ENCODE data around the gene CRACR2B.

Gene CRACR2B

DNA sequence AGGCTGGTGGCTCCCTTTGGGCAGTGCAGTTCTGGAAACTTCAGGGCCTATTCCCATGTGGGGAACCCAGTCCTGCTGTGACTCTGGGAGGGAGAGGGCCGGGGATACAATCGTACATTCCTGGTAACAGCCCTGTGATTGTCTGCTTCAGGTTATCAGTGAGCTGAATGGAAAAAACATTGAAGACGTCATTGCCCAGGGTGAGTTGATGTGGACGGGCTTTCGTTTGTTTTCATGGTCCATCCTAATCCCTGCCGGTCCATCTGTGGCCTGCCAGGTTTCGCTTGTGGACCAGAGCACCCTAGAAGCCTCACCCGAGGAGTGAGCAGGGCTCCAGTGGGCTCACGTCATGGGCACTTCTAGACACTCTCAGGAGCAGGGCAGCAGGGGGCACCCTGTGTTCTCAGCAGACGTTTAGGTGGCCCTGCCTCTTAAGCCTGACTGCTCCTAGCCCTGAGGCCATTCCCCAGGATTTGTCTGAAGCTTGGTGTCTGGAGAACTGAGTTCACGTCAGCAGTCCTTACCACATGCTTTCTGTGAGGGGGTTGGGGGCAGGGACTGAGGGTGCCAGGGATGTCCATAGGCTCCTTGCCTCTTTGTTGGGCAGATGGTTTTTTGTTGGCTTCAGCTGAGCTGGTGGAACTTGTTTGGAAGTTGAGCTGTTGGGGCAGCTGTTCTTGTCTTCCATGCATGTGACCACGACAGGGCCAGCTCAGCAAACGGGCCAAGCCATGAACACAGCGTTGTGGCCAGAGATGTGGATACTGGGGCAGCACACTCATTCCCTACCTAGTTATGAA is 16.1 kb upstream of the CRACR2B start:
- no peak for DNase-seq

DNA sequence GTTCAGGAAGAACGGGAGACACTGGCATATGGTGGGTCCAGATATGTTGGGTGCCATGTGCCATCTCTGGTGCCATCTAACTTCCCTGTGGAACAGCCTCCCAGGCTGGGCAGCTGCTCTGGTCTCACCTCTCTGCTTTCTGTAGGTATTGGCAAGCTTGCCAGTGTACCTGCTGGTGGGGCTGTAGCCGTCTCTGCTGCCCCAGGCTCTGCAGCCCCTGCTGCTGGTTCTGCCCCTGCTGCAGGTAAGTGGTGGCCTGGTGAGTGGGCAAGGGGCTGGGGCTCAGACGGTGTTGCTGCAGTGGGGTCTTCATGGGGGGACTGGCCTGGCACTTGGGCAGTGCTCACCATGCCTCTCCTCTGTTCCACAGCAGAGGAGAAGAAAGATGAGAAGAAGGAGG is 15.3 kb upstream of the CRACR2B start:
- no peak for DNase-seq

DNA sequence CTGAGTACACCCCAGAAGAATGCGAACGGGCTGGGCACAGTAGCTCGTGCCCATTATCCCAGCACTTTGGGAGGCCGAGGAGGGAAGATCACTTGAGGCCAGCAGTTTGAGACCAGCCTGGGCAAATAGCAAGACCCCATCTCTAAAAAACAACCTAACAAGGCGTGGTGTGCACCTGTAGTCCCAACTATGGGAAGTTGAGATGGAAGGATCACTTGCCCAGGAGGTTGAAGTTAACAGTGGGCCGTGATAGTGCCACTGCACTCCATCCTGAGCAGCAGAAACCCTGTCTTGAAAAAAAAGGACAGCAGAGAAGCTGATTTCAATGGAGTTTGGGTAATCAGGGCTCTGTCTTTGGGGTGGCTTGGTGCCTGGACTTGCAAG is 14.7 kb upstream of the CRACR2B start:
- no peak for DNase-seq

DNA sequence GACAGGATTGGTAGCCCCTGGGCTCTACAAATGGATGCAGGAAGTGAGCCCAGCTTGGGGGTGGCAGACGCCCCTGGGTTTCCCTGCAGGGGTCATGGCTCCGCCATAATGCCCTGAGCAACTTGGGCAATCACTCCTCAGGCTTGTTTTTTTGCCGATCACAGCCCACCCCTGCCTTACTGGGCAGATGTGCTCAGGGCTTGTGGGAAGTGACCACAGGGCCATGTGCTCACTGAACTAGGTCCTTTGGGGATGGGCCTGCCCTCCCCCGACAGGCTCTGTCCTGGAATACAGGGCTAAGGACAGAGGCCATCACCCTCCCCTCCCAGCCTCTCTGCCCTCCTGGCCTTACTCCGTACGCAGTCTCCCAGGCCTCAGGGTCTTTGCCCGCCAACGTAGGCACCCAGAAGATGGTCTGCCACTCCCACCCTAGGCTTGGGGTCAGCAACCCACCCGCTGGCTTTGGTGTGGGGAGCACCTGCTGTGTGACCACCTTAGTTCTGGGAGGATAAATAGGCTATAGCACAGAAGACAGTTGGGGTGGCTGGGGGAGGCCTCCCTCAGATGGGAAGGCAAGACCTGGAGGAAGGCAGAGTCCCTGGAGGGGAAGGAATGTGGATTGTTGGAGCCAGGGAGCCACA is 14.1 kb upstream of the CRACR2B start:
- no peak for DNase-seq

DNA sequence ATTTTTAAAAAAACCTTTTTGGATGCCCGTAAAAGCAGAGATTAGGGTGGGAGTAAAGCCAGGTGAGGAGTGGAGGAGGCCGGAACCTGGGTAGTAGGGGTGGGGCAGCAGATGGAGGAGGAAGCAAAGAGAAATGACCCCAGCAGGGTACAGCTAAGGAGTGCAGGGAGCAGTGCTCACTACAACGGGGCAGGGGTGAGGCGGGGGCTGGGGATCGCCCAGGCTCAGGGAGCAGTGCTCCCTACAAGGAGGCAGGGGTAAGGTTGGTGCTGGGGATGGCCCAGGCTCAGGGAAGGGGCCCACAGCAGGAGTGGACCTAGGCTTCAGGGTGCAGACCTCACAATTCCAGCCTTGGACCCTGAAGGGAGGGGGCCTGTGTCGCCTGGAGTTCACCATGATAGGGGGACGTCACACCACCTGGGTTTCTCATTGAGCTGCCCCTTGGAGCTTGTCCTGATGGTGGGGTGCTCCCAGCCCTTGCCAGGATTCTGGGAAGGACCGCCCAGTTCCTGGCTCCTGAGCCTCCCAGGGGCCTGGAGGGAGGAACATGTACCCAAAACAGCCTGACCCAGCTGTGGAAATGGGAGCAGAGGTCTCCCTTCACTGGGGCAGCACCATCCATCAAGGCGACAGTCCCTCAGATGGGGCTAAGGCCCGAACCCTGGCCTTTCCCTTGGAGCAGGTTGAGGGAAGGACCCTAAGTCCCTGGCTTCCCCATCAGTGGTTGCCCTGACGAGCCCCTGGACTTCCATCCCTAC is 11.9 kb upstream of the CRACR2B start:
- no peak for DNase-seq

DNA sequence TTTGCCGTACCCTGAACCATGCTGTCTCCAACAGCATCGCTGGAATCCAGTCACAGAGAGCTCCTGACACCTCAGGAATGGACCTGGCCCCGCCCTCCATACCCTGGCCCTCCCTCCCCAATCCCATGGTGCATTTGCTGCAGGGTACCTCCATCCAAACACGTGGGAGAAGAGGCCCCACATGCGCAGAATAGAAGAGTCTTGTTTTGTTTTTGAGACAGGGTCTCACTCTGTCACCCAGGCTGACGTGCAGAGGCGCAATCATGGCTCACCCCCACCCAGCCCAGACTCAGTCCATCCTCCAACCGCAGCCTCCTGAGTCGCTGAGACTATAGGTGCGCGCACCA is 11.3 kb upstream of the CRACR2B start:
- DNase-seq: no peak

DNA sequence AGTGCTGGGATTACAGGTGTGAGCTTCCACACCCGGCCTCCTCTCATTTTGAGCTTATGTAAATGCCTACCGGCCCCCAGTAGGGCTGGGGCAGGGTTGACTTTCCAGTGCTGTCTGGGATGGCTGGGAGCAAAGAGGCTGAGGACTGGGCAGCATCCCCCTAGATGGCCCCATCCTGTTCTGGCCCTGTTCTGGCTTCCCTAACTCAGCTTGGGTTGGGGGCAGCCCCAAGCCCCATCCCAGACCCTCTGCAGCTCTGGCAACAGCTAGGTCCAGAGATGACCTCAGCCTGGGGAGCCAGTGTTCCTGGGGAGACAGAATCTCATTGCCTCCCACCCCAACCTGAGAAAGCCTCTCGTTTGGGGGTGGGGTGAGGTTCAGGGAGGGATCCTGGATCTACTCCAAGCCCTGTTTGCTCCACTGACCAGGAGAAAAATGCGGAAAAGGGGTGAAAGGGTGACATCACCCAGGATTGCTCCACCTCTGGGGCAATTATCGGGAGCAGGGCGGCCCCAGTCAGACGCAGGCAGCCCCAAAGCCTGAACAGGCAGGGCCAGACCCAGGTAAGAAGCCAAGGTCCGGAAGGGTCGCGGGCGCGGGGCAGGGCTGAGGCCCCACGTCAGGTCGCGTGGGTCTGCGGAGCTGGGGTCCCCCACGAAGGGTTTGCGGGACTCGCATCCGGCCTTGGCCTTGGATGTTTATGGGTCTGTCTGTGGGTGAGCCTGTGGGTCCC is 9.2 kb upstream of the CRACR2B start, which contains the start of gene PNPLA2:
Gene PNPLA2 (plus strand): TSS at position 519 of the 733 bp plus-strand sequence. CDS start 805 bp downstream, outside the sequence.
- DNase-seq: no peak

DNA sequence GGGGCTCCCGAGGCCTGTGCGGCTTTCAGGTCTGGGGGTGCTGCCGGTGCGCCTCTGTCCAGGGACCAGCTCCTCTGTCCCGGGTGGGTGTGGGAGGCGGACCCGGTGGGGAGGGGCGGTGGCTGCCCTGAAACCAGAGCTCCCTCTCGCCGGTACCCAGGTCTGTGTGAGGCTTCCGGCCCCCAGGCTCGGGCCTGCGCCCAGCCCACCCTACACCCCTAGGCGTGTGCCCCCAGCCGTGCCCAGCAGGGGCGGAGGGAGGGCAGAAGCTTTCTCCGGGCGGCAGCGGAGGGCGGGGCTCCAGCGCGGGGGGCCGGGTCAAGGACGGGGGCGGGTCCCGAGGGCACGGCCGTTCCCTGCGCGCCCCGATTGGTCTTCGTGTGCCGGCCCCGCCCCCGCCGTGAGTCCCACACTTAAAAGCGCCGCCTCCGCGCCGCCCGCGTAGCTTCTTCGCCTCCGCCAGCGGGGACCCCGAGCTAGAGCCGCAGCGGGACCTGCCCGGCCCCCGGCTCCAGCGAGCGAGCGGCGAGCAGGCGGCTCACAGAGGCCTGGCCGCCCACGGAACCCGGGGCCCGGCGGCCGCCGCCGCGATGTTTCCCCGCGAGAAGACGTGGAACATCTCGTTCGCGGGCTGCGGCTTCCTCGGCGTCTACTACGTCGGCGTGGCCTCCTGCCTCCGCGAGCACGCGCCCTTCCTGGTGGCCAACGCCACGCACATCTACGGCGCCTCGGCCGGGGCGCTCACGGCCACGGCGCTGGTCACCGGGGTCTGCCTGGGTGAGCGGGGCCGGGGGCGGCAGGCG is 8.4 kb upstream of the CRACR2B start:
- peak; percentile 48 to 86 for DNase-seq

DNA sequence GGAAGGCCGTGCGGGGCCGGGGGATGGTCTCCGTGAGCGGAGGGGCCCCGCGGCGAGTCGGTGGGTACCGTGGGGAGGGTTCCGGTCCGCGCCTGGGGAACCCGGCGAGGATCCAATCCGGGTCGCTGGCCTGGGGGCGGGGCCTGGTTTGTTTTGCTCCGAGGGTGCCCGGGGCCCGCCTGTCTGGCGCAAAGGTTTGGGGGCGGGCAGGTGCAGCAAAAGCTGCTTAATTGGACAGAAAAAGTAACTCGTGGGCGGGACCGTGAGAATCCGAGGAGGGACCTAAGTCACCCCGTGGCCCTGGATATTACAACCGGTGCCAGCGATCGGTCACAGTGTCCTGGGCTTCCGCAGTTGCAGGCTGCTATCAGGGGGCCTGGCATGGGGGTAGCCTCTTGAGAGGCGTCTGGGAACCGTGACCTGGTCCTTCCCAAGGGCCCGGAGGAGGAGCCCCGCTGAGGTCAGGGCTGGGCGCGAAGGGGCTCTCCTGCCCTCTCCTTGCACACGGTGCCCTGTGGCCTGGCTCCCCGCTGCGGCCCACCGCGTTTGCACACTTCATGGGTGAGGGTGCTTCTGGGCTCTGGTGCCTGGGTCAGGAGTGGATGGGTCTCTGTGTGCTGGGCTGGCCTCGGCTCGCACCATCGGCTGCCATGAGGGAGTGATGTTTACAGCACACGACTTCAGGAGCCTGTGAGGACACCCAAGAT is 7.6 kb upstream of the CRACR2B start:
- peak; percentile 65 to 70 for DNase-seq

DNA sequence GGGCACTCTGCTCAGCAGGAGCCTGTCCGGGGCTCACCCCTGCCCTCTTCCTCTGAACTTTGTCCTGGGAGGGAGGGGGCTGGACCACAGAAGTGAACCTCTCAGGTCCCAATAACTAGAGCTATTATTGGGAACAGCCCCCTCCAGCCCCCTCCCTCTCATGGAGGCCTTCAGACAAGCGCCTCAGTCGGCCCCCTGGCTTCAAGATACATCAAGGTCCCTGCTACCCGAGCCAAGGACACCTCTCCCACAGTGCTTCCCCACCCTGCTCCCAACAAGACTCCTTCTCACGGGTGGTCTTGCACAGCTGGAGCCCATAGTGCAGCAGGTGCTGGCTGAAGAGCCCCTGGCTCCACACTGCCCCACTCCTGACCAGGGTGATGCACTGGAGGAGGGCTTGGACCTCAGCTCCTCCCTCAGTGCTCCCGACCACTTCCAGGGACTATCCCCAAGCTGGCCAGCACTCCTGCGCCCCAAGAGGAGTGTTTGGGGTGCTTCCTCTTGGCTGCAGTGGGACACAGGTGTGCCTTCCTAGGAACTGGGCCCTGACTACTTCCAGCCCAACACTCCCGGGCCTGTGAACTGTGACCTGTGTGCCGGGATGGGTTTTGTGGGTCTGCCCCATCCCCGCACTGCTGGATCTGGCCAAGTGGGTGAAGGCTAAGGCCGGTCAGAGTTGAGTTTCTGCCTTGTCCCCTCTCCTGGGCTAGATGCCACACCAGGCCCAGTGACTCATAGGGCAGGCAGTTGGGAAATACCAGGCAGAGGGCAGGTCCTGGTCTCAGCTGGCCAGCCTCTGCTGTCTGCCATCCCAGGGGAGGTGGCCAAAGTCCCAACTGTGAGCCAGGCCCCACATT is 6.8 kb upstream of the CRACR2B start:
- DNase-seq: no peak

DNA sequence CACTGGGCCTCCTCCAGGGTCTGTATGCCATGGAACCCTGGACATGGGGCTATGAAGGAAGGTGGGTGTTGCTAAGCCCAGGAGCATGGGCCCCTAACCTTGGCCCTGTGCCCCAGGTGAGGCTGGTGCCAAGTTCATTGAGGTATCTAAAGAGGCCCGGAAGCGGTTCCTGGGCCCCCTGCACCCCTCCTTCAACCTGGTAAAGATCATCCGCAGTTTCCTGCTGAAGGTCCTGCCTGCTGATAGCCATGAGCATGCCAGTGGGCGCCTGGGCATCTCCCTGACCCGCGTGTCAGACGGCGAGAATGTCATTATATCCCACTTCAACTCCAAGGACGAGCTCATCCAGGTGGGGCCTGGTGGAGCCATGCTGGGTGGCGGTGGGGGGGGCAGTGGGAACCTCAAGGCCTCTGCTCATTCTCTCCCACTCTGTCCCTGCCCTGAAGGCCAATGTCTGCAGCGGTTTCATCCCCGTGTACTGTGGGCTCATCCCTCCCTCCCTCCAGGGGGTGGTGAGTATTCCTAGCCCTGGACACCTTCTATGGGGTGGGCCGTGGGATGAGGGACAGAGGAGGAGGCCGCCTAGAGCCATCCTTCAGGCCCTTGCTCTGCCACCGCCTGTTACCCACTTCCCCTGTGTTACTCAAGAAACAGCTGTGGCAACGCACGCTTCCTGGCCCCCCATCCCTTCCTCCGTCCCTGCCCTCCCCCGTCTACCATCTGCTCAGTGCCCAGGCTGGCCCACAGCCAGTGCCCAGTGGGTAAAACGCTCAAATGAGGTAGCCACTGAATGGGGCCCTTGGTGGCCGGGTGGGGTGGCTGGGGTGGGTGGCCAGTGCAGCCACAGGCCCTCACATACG is 6.0 kb upstream of the CRACR2B start:
- DNase-seq: peak; percentile 47 to 67

DNA sequence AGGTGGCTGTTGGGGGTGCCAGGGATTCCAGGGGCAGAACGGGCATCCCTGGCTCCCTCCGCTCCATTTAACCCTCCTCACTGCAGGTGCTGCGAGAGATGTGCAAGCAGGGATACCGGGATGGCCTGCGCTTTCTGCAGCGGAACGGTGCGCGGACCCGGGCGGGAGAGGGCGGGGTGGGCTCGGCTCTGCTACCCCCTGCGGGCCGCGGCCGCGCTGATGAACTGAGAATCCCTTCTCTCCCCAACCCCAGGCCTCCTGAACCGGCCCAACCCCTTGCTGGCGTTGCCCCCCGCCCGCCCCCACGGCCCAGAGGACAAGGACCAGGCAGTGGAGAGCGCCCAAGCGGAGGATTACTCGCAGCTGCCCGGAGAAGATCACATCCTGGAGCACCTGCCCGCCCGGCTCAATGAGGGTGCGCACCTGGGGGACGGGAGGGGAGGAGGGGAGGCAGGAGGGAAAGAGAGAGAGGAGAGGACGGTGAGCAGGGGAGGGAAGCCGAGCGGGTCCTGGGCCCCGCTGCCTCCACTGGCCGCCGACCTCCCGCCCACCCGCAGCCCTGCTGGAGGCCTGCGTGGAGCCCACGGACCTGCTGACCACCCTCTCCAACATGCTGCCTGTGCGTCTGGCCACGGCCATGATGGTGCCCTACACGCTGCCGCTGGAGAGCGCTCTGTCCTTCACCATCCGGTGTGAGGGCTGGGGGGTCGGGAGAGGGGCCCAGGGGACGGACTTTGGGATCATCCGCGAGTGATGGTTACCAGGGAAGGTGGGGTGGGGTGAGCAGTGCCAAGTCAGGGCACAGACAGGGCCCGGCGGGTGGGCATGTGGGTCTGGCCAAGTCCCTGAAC is 4.1 kb upstream of the CRACR2B start:
- no peak for DNase-seq

- peak; percentile 46 to 82 for DNase-seq
These were observed 3.3 kb upstream of the CRACR2B start for GRCh38 chr11:824292-824880.

- DNase-seq: no peak
These were observed 2.8 kb upstream of the CRACR2B start for GRCh38 chr11:824942-825341.

DNA sequence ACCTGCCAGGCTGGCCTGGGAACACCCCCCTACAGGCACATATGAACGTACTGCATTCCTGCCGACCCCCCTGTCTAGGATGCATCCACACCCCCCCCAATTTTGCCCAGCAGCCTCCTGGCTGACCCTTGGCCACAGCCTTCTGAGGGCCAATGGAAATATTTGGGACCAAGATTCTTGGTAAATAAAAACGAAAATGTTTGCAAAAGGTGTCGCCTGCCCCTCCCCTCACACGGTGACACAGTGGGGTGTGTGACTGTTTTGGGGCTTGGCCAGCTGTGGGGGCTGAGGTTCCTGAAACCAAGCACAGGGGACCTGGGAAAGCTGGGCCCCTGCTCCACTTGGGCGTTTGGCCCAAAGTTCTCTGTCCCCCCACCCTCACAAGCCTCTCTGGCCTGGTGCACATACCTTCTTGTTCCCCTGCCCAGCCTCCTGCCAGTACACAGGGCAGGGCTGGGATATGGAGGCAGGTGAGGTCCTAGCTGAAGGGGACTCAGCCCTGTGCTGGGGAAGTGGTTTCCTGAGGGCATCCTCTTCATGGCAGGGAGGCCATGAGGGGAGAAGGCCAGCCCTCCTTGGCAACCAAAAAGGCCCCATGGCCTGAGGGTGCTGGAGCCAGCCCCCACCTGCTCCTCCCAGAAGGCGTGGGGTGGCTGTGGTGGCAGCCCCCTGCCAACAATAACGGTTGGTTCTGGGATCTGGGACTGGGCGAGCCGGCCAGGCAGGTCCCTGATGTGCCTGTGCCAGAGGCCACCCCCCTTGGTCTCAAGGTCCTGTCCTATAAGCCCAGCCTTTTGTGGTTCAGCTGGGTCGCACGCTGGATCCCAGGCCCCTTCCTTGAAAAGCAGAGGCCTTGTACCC is 2.1 kb upstream of the CRACR2B start:
- no peak for DNase-seq

GRCh38 chr11:826227-826621 is 1.5 kb upstream of the CRACR2B start:
- DNase-seq: no peak

DNA sequence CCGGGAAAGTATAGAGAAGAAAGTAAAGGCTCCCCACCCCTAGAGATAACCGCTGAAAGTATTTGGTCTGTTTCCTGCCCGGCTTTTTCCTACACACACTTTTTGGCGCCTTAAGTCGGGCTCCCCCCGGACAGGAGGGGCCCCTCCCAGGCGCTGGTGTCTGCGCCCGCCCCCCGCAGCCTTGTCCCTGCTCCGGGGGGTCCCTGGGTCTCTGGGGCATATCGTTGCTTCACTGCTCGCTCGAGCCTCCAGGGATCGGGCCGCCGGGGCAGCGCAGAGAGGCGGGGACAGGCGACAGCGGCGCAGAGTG is 928 bp upstream of the CRACR2B start:
- DNase-seq: no peak

Measured in NCI-H524 (cell line).